NCI-H2081 treated with DMSO at 0.1 percent for 48 hours (cell line): ENCODE results near the gene ASAP3.
"Not testable (repeated sequence)": the region's sequence is repeated elsewhere in the genome, so short reads cannot be mapped to it uniquely, and the experiment has no call there.

Source experiments
- DNase-seq: peaks from one replicate; lab custom pipeline; 2025; lab: John Stamatoyannopoulos, UW

Gene ASAP3

GRCh38 chr1:23394684-23395083, 89.3 kb downstream of the ASAP3 start:
- DNase-seq: no peak

- DNase-seq: no peak
Measured at GRCh38 chr1:23394181-23394580, 89.8 kb downstream of the ASAP3 start.

- DNase-seq: no peak
Measured at GRCh38 chr1:23393706-23394105, 90.3 kb downstream of the ASAP3 start.

- DNase-seq: no peak
Measured at GRCh38 chr1:23392125-23392855, 91.7 kb downstream of the ASAP3 start.

GRCh38 chr1:23389837-23390321, 94.1 kb downstream of the ASAP3 start:
- no peak for DNase-seq

GRCh38 chr1:23387494-23387893, 96.5 kb downstream of the ASAP3 start:
- no peak for DNase-seq

GRCh38 chr1:23385119-23385621, 98.8 kb downstream of the ASAP3 start:
- no peak for DNase-seq

GRCh38 chr1:23384312-23385058, 99.5 kb downstream of the ASAP3 start:
- no peak for DNase-seq

- DNase-seq: no peak
Measured at GRCh38 chr1:23383577-23384311, 100.2 kb downstream of the ASAP3 start.

GRCh38 chr1:23381233-23381885, 102.6 kb downstream of the ASAP3 start:
- no peak for DNase-seq

- no peak for DNase-seq
Measured at GRCh38 chr1:23380719-23381118, 103.3 kb downstream of the ASAP3 start.

GRCh38 chr1:23380236-23380635, 103.7 kb downstream of the ASAP3 start:
- DNase-seq: not testable (repeated sequence)
